Measurements from ENCODE around the gene NFATC2. TPM values are rescaled to one million over a fixed set of nuclear protein-coding genes. Genes with fewer than 3 reads are reported as not detected.

Gene NFATC2
- polyA plus RNA-seq, 1 of the 3 experiments (the other 2 are of a cell fraction) = 0.36 TPM

DNA sequence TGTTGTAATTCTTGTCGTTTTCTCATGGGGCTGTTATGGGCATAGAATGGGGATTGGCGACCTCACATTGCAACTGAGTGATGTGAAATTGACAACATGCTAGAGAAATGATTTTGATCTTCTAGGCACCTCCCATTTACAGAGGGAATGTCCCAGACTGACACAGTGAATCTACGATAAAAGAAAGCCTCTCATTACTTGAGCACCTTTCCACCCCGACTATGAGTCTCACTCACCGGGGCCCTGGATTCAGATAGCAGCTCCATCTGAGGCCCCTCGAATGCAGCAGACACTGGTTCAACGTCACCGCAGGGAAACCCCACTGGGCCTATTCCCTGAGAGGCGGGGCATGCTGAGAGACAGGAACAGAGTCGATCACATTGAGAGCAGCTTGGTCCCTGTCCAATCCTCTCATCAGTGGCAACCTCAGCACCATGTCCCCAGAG is 49.1 kb downstream of the NFATC2 start (continued):
- TF ChIP-seq, protein P1, sequence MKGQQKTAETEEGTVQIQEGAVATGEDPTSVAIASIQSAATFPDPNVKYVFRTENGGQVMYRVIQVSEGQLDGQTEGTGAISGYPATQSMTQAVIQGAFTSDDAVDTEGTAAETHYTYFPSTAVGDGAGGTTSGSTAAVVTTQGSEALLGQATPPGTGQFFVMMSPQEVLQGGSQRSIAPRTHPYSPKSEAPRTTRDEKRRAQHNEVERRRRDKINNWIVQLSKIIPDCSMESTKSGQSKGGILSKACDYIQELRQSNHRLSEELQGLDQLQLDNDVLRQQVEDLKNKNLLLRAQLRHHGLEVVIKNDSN (IDR thresholded peaks at IDR 0.05; ENCODE audit: borderline replicate concordance, low read depth) = no peak
- TF ChIP-seq, protein P2, sequence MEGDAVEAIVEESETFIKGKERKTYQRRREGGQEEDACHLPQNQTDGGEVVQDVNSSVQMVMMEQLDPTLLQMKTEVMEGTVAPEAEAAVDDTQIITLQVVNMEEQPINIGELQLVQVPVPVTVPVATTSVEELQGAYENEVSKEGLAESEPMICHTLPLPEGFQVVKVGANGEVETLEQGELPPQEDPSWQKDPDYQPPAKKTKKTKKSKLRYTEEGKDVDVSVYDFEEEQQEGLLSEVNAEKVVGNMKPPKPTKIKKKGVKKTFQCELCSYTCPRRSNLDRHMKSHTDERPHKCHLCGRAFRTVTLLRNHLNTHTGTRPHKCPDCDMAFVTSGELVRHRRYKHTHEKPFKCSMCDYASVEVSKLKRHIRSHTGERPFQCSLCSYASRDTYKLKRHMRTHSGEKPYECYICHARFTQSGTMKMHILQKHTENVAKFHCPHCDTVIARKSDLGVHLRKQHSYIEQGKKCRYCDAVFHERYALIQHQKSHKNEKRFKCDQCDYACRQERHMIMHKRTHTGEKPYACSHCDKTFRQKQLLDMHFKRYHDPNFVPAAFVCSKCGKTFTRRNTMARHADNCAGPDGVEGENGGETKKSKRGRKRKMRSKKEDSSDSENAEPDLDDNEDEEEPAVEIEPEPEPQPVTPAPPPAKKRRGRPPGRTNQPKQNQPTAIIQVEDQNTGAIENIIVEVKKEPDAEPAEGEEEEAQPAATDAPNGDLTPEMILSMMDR (IDR thresholded peaks at IDR 0.05) = no peak

DNA sequence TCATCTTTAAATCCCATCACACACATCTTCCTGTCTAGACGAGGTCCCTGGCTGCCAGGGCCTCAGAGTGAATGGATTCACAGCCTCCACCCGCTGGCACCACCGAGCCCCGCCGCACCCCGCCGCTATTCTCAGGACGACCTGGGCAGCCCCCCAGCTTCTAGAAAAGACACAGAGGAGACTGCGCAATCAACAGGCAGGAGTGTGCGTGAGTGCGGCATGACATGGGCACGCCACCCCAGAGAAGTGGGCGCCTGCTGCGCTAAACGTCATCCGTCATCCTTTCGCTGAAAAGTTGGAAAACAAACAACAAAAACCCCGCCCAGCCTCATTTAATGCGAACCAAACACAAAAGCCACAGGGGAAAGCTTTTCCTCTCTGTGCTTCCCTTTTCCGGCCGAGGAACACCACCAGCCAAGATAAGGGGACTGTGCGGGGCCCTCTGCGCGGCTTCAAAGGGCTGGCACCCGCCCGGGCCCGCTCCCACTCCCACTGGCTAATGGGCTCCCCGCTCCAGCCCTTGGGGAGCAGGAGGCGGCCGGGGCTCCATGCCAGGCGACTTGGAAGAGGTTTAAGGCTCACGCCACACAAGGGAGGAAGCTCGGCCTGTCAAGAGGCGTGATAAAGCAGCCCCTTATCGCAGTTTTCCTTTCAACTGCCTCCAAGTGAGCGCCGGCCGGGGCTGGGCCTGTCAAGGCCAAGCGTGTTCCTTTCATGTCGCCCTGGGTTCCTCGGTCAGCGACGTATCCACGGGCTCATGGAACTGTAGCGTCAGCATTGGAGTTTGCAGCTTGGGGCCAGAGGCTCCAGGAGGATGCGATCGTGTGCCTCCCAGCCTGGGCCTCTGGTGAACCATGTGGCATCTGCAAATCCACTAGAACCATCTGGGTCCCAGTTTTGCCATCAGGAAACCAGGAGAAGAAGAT is 50.1 kb downstream of the NFATC2 start:
- POLR2A ChIA-PET = no interaction called here
- H3K27me3 ChIP-seq (ENCODE audit: insufficient read depth) = no peaks in the 10 kb centered on the region
- H2AFZ ChIP-seq (ENCODE audit: low read depth) = no peak overlapping the region
- CTCF ChIA-PET = interaction anchor here (1.4 to 1.7 kb wide), 2 partner anchors 11 to 23 kb away, joined by 4 to 6 read pairs; no protein-coding TSS in a partner anchor
- H3K9me3 ChIP-seq = no peaks in the 10 kb centered on the region
- 90% methylated on average over 46 of the region's 47 CpGs for WGBS (ENCODE audit: low lambda C conversion rate)
- H3K27ac ChIP-seq (ENCODE audit: low read depth in 2 of 2, low read length in 1 of 2) = no peak overlapping the region
- H4K20me1 ChIP-seq (ENCODE audit: insufficient read depth) = no peaks in the 10 kb centered on the region
- H3K9me2 ChIP-seq = no peaks in the 10 kb centered on the region
- H3K9ac ChIP-seq = no peak overlapping the region
- H3K4me1 ChIP-seq (ENCODE audit: control insufficient read depth in 1 of 2, insufficient read depth in 2 of 2, low read depth in 1 of 2, low read length in 1 of 2) = peaks cover 5 to 8% of the 10 kb centered on the region in 2 experiments; a peak in 3 of 4 replicates
- no peak overlapping the region for H3K4me3 ChIP-seq (ENCODE audit: low read depth in 2 of 2, low read length in 1 of 2)
- no peak overlapping the region for H3K4me2 ChIP-seq
- no peak for DNase-seq
- TF ChIP-seq FOSL2 (IDR thresholded peaks at IDR 0.05; ENCODE audit: borderline replicate concordance, low read depth) (no peak), SIN3A (IDR thresholded peaks at IDR 0.05; ENCODE audit: borderline replicate concordance, low read depth, low read length) (no peak), MXI1 (IDR thresholded peaks at IDR 0.05; ENCODE audit: low read depth, low read length) (no peak), JUND (IDR thresholded peaks at IDR 0.05) (no peak), TCF12 (IDR thresholded peaks at IDR 0.05) (no peak), POLR2AphosphoS5 (IDR thresholded peaks at IDR 0.05; ENCODE audit: low read depth, low read length) (no peak), EZH2phosphoT487 (IDR thresholded peaks at IDR 0.05; ENCODE audit: borderline replicate concordance, low read depth) (no peak), TAF1 (IDR thresholded peaks at IDR 0.05; ENCODE audit: borderline replicate concordance, low read depth, low read length) (no peak), EP300 (IDR thresholded peaks at IDR 0.05; ENCODE audit: borderline replicate concordance in 1 of 2, low read depth in 1 of 2, low read length in 1 of 2) (no peak), RFX5 (IDR thresholded peaks at IDR 0.05; ENCODE audit: low read length) (no peak), RCOR1 (IDR thresholded peaks at IDR 0.05; ENCODE audit: low read length) (no peak), RAD21 (IDR thresholded peaks at IDR 0.05; ENCODE audit: low read length) (no peak), GATA2 (CRISPR knock-in tag; IDR thresholded peaks at IDR 0.05) (no peak), FOXM1 (IDR thresholded peaks at IDR 0.05; ENCODE audit: low read depth) (no peak), YY1 (IDR thresholded peaks at IDR 0.05; ENCODE audit: low read depth) (no peak), MEF2A (IDR thresholded peaks at IDR 0.05; ENCODE audit: borderline replicate concordance, low read depth) (no peak)
- TF ChIP-seq, protein P3, sequence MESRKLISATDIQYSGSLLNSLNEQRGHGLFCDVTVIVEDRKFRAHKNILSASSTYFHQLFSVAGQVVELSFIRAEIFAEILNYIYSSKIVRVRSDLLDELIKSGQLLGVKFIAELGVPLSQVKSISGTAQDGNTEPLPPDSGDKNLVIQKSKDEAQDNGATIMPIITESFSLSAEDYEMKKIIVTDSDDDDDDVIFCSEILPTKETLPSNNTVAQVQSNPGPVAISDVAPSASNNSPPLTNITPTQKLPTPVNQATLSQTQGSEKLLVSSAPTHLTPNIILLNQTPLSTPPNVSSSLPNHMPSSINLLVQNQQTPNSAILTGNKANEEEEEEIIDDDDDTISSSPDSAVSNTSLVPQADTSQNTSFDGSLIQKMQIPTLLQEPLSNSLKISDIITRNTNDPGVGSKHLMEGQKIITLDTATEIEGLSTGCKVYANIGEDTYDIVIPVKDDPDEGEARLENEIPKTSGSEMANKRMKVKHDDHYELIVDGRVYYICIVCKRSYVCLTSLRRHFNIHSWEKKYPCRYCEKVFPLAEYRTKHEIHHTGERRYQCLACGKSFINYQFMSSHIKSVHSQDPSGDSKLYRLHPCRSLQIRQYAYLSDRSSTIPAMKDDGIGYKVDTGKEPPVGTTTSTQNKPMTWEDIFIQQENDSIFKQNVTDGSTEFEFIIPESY (IDR thresholded peaks at IDR 0.05; ENCODE audit: borderline replicate concordance, low read depth) = no peak
- TF ChIP-seq, protein P4, sequence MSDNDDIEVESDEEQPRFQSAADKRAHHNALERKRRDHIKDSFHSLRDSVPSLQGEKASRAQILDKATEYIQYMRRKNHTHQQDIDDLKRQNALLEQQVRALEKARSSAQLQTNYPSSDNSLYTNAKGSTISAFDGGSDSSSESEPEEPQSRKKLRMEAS (IDR thresholded peaks at IDR 0.05; ENCODE audit: low read depth) = no peak
- TF ChIP-seq, protein P5, sequence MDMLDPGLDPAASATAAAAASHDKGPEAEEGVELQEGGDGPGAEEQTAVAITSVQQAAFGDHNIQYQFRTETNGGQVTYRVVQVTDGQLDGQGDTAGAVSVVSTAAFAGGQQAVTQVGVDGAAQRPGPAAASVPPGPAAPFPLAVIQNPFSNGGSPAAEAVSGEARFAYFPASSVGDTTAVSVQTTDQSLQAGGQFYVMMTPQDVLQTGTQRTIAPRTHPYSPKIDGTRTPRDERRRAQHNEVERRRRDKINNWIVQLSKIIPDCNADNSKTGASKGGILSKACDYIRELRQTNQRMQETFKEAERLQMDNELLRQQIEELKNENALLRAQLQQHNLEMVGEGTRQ (IDR thresholded peaks at IDR 0.05; ENCODE audit: borderline replicate concordance, low read depth, low read length) = no peak
- TF ChIP-seq, protein P6, sequence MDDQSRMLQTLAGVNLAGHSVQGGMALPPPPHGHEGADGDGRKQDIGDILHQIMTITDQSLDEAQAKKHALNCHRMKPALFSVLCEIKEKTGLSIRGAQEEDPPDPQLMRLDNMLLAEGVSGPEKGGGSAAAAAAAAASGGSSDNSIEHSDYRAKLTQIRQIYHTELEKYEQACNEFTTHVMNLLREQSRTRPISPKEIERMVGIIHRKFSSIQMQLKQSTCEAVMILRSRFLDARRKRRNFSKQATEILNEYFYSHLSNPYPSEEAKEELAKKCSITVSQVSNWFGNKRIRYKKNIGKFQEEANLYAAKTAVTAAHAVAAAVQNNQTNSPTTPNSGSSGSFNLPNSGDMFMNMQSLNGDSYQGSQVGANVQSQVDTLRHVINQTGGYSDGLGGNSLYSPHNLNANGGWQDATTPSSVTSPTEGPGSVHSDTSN (IDR thresholded peaks at IDR 0.05) = no peak
- H3K36me3 ChIP-seq (replicated peaks in 1 of 2; ENCODE audit: control insufficient read depth in 1 of 2, insufficient read depth in 2 of 2, low read length in 1 of 2) = no peaks in the 10 kb centered on the region
- peaks cover 2% of the 10 kb centered on the region for H3F3A ChIP-seq (replicated peaks; ENCODE audit: insufficient read depth)
- no peaks in the 10 kb centered on the region for H3K79me2 ChIP-seq (ENCODE audit: insufficient read depth)
